OCI-LY3 (cell line): Measurements from ENCODE around the gene USP46.

Experiments used
- H2AFZ ChIP-seq: fragments of 200-600, 300-600 bp; shearing (Covaris generic); 2 replicates; pipeline ENCODE4 v1.6.0; 2014; ENCODE audit warnings: antibody characterized with exemption, low read depth, low read length
- H3K27ac ChIP-seq: fragments of 200-600, 300-600 bp; sonication (generic); 2 replicates; pipeline ENCODE4 v1.5.1; 2014; ENCODE audit warnings: mild to moderate bottlenecking, low read length, moderate library complexity, mixed read lengths
- H3K27me3 ChIP-seq: fragments of 200-600, 300-600 bp; sonication (generic); 2 replicates; pipeline ENCODE4 v1.6.1; 2014; ENCODE audit warnings: low read depth, low read length, mixed read lengths
- H3K36me3 ChIP-seq: fragments of 200-600, 300-600 bp; sonication (generic); replicated peaks from 2 replicates; pipeline ENCODE3; 2014; ENCODE audit warnings: low read depth, low read length, mixed read lengths
- H3K4me1 ChIP-seq: fragments of 300-600, 200-600 bp; sonication (generic); 2 replicates; pipeline ENCODE4 v1.6.1; 2014; ENCODE audit warnings: low read length, mixed read lengths
- H3K4me2 ChIP-seq: fragments of 200-600, 300-600 bp; sonication (generic); 2 replicates; pipeline ENCODE4 v1.6.1; 2014; ENCODE audit warnings: low read length, mixed read lengths
- H3K4me3 ChIP-seq: fragments of 300-600, 200-600 bp; sonication (generic); 2 replicates; pipeline ENCODE4 v1.5.1; 2014; ENCODE audit warnings: antibody characterized with exemption, mild to moderate bottlenecking, low read length, moderate library complexity
- H3K79me2 ChIP-seq: fragments of 300-600, 200-600 bp; shearing (Covaris generic); 2 replicates; pipeline ENCODE4 v1.6.1; 2014; ENCODE audit warnings: mild to moderate bottlenecking, low read length, mixed read lengths
- H3K9ac ChIP-seq: fragments of 300-600, 200-600 bp; shearing (Covaris generic); 2 replicates; pipeline ENCODE4 v1.6.0; 2014; ENCODE audit warnings: mild to moderate bottlenecking, low read length, moderate library complexity
- H3K9me3 ChIP-seq: fragments of 200-600, 300-600 bp; shearing (Covaris generic); 2 replicates; pipeline ENCODE4 v1.6.1; 2014; ENCODE audit warnings: low read length, mixed read lengths; ENCODE audit not compliant: insufficient read depth
- H4K20me1 ChIP-seq: fragments of 200-600, 300-600 bp; sonication (generic); 2 replicates; pipeline ENCODE4 v1.6.1; 2016; ENCODE audit warnings: low read length, mixed read lengths; ENCODE audit not compliant: insufficient read depth
- CTCF ChIP-seq: fragments of 200-600, 300-600 bp; sonication (generic); IDR thresholded peaks from 2 replicates; pipeline ENCODE4 v1.5.1; 2014; ENCODE audit warnings: antibody characterized with exemption, low read length, low read depth
- EZH2phosphoT487 ChIP-seq: fragments of 200-600 bp; shearing (Covaris generic); IDR thresholded peaks from 2 replicates; pipeline ENCODE4 v1.6.1; 2018; ENCODE audit warnings: antibody characterized with exemption, mixed run types, low read depth

USP46 gene

GRCh38 chr4:52604215-52604614, 54.9 kb downstream of the USP46 start:
- Histone ChIP-seq H3K9ac (no peak overlapping the region), H3K4me3 (no peak overlapping the region), H3K79me2 (no peaks in the 10 kb centered on the region), H3K4me2 (no peak overlapping the region), H3K27me3 (no peaks in the 10 kb centered on the region), H3K27ac (no peak overlapping the region), H3K36me3 (peaks cover 17% of the 10 kb centered on the region), H4K20me1 (no peaks in the 10 kb centered on the region), H3K4me1 (no peaks in the 10 kb centered on the region), H2AFZ (no peak overlapping the region), H3K9me3 (no peaks in the 10 kb centered on the region)
- no peak for TF ChIP-seq EZH2phosphoT487
- TF ChIP-seq CTCF, result no peak

- no peaks in the 10 kb centered on the region for H3K27me3 ChIP-seq
- no peaks in the 10 kb centered on the region for H3K79me2 ChIP-seq
- no peak overlapping the region for H2AFZ ChIP-seq
- no peak overlapping the region for H3K27ac ChIP-seq
- H3K4me2 ChIP-seq, result no peak overlapping the region
- no peaks in the 10 kb centered on the region for H4K20me1 ChIP-seq
- H3K4me3 ChIP-seq, result no peak overlapping the region
- H3K36me3 ChIP-seq, result peaks cover 20% of the 10 kb centered on the region
- H3K4me1 ChIP-seq, result no peaks in the 10 kb centered on the region
- H3K9me3 ChIP-seq, result no peaks in the 10 kb centered on the region
- no peak for TF ChIP-seq EZH2phosphoT487
- no peak for TF ChIP-seq CTCF
- H3K9ac ChIP-seq, result no peak overlapping the region
Observed at GRCh38 chr4:52600275-52600674, 58.8 kb downstream of the USP46 start.

GRCh38 chr4:52595001-52595400, 64.1 kb downstream of the USP46 start:
- no peak overlapping the region for H3K4me2 ChIP-seq
- H3K79me2 ChIP-seq, result no peaks in the 10 kb centered on the region
- no peak overlapping the region for H3K4me3 ChIP-seq
- H3K9me3 ChIP-seq, result no peaks in the 10 kb centered on the region
- H3K4me1 ChIP-seq, result no peaks in the 10 kb centered on the region
- H2AFZ ChIP-seq, result no peak overlapping the region
- TF ChIP-seq EZH2phosphoT487 (no peak), CTCF (no peak)
- no peak overlapping the region for H3K27ac ChIP-seq
- H3K36me3 ChIP-seq, result peaks cover 16% of the 10 kb centered on the region
- no peak overlapping the region for H3K9ac ChIP-seq
- no peaks in the 10 kb centered on the region for H4K20me1 ChIP-seq
- no peaks in the 10 kb centered on the region for H3K27me3 ChIP-seq

GRCh38 chr4:52592287-52592686, 66.8 kb downstream of the USP46 start:
- Histone ChIP-seq H3K79me2 (no peaks in the 10 kb centered on the region), H3K4me3 (no peak overlapping the region), H3K4me1 (no peaks in the 10 kb centered on the region), H3K9ac (no peak overlapping the region), H2AFZ (no peak overlapping the region), H4K20me1 (no peaks in the 10 kb centered on the region), H3K27ac (no peak overlapping the region), H3K27me3 (no peaks in the 10 kb centered on the region), H3K36me3 (peaks cover 16% of the 10 kb centered on the region), H3K9me3 (no peaks in the 10 kb centered on the region), H3K4me2 (no peak overlapping the region)
- TF ChIP-seq EZH2phosphoT487, result no peak
